GM12873 (cell line): Measurements from ENCODE around the gene DLG5.
A peak's percentile ranks its signal among the peaks of the same experiment; 100 is the strongest.

Source experiments
- TF ChIP-seq, protein P1 (sequence below): IDR thresholded peaks from 2 replicates; pipeline ENCODE4 v1.5.1; 2012; ENCODE audit warnings: low read depth, mild to moderate bottlenecking, moderate library complexity, low read length, control low read depth; ENCODE audit not compliant: insufficient read depth; ENCODE audit errors: missing control alignments

DLG5 gene

DNA sequence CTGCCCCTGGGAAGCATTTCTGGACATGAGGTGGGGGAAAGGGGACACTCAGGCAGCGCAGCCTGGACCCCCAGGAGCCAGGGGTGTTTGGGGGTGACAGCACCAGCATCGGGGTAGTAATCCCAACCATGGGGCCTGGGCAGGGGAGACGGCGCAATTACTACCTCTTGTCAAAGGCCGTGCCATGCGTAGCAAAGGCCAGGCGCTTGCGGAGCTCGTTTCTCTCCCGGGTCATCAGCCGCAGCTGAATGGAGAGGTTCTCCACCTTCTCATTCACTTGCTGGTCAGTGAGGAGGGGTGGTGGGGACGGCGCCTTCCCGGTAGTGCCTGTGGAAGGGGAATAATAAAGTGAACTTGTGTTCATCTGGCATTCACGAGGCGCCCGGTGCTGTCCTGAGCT lies 70.0 kb downstream of the DLG5 start:
- TF ChIP-seq, protein P1, sequence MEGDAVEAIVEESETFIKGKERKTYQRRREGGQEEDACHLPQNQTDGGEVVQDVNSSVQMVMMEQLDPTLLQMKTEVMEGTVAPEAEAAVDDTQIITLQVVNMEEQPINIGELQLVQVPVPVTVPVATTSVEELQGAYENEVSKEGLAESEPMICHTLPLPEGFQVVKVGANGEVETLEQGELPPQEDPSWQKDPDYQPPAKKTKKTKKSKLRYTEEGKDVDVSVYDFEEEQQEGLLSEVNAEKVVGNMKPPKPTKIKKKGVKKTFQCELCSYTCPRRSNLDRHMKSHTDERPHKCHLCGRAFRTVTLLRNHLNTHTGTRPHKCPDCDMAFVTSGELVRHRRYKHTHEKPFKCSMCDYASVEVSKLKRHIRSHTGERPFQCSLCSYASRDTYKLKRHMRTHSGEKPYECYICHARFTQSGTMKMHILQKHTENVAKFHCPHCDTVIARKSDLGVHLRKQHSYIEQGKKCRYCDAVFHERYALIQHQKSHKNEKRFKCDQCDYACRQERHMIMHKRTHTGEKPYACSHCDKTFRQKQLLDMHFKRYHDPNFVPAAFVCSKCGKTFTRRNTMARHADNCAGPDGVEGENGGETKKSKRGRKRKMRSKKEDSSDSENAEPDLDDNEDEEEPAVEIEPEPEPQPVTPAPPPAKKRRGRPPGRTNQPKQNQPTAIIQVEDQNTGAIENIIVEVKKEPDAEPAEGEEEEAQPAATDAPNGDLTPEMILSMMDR = no peak

- TF ChIP-seq, protein P1 = no peak
Measured at GRCh38 chr10:77855404-77856155, 71.0 kb downstream of the DLG5 start.

DNA sequence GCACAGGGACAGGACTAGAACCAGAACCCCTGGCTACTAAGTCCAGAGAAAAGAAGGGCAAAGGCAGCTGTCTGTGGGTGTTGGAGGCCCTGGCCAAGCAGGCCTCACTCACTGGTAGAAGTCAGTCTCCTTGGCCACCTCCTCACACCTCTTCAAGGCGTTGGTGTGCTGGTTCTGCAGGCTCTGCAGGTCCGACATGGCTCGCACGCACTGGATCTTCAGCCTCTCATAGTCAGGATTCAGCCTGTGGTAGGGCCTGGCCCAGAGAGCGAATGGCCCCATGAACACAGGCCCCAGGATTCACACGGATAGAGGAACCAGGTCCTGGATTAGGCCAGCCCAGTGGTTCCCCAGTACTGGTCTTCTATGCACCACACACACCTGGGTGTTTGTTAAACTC lies 72.4 kb downstream of the DLG5 start:
- TF ChIP-seq, protein P1 = no peak

- TF ChIP-seq, protein P1 = no peak
Measured at GRCh38 chr10:77853256-77853655, 73.3 kb downstream of the DLG5 start.

- TF ChIP-seq, protein P1 = no peak
Measured at GRCh38 chr10:77850620-77851231, 75.8 kb downstream of the DLG5 start.

DNA sequence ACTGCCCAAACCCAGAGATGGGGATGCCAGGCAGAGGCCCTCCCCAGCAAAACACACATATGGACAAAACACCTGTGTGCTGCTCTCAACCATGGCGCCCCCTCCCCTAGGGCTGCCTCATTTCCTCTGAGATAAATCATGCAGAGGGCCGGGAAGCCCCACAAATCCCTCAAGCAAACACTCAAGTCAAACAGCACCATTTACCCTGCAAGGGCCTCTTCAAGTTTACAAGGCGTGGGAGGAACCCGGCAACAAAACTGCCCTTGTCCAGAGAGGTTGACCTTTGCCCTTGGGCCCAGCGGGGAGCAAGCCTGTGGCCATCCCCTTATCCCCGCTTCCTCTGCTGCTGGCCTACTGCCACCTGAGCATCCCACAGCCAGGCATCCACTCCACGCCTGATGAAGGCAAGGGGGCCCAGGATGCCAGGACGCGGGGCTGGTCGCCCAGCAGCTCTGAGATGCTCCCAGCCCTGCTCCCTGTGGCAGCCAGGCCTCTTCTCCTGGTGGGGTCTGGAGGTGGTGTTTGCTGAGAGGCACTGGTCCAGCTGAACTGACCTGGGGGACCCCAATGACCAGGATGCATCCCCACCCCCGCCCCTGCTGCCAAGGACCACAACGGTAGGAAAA lies 77.4 kb downstream of the DLG5 start:
- TF ChIP-seq, protein P1 = no peak

GRCh38 chr10:77846718-77847311 lies 79.7 kb downstream of the DLG5 start:
- TF ChIP-seq, protein P1 = peak; percentile 92
